Activated T-cell treated with anti-CD3 and anti-CD28 coated beads, Interleukin-2, amount 50 U/mL, for 4 hours (primary cell): Measurements from ENCODE around the gene TLNRD1. TPM values are rescaled to one million over a fixed set of nuclear protein-coding genes. Genes with fewer than 3 reads are reported as not detected.
A peak's percentile ranks its signal among the peaks of the same experiment; 100 is the strongest.

Source experiments
- ATAC-seq, 2 donors: fragments of 200-7000 bp; cut with Tn5 transposase; one replicate each; pipeline ENCODE4 v1.10.0; 2021
- DNase-seq: peaks from one replicate; pipeline ENCODE4 v3.0.0-alpha.2; 2020
- H3K27me3 Mint-ChIP-seq: one replicate; pipeline ENCODE4 v1.8.0; 2021; ENCODE audit warnings: low read depth, mixed read lengths
- H3K36me3 Mint-ChIP-seq: one replicate; pipeline ENCODE4 v1.8.0; 2022; ENCODE audit warnings: mixed read lengths; ENCODE audit not compliant: insufficient read depth
- H3K4me1 Mint-ChIP-seq: one replicate; pipeline ENCODE4 v1.8.0; 2021; ENCODE audit warnings: low read depth, mixed read lengths
- H3K4me3 Mint-ChIP-seq: one replicate; pipeline ENCODE4 v1.8.0; 2021; ENCODE audit warnings: mild to moderate bottlenecking, moderate library complexity, mixed read lengths
- H3K9me3 Mint-ChIP-seq: one replicate; pipeline ENCODE4 v1.8.0; 2021; ENCODE audit warnings: mixed read lengths
- total RNA-seq, 3 donors: library from RNA; stranded (reverse); gene quantifications; one replicate each; pipeline ENCODE4 v1.2.1, GENCODE V29; 2021

Gene TLNRD1
- total RNA-seq, 3 donors from 2014 or later = 42.6 to 46.5 (median 45.0) TPM

- H3K36me3 Mint-ChIP-seq = peaks cover 29% of the 10 kb centered on the region
Observed at GRCh38 chr15:80986487-80986886, 14.2 kb upstream of the TLNRD1 start.

GRCh38 chr15:80988148-80988796 lies 12.5 kb upstream of the TLNRD1 start:
- peaks cover 65% of the 10 kb centered on the region for H3K4me1 Mint-ChIP-seq
- H3K36me3 Mint-ChIP-seq = peaks cover 19% of the 10 kb centered on the region
- no peaks in the 10 kb centered on the region for H3K27me3 Mint-ChIP-seq
- no peak for ATAC-seq
- H3K9me3 Mint-ChIP-seq = no peaks in the 10 kb centered on the region
- H3K4me3 Mint-ChIP-seq = peak overlapping the region; percentile 99
- DNase-seq = no peak

More at GRCh38 chr15:80986487-80986886, 14.2 kb upstream of the TLNRD1 start:
- H3K27me3 Mint-ChIP-seq = no peaks in the 10 kb centered on the region
- no peak for DNase-seq
- no peak overlapping the region for H3K4me3 Mint-ChIP-seq
- peaks cover 68% of the 10 kb centered on the region for H3K4me1 Mint-ChIP-seq
- no peak for ATAC-seq
- no peaks in the 10 kb centered on the region for H3K9me3 Mint-ChIP-seq

GRCh38 chr15:80989081-80989517 lies 11.6 kb upstream of the TLNRD1 start:
- ATAC-seq (no peak), DNase-seq (no peak)
- H3K4me3 Mint-ChIP-seq = peak overlapping the region; percentile 99
- peaks cover 15% of the 10 kb centered on the region for H3K36me3 Mint-ChIP-seq
- H3K9me3 Mint-ChIP-seq = no peaks in the 10 kb centered on the region
- H3K27me3 Mint-ChIP-seq = no peaks in the 10 kb centered on the region
- H3K4me1 Mint-ChIP-seq = peaks cover 60% of the 10 kb centered on the region

GRCh38 chr15:80989518-80990478 lies 10.9 kb upstream of the TLNRD1 start, which contains the start of gene MESD:
MESD (minus strand) TSS chr15:80989819; CDS start chr15:80989791, 28 bp downstream.
- peak; percentile 98 for DNase-seq
- peaks cover 54% of the 10 kb centered on the region for H3K4me1 Mint-ChIP-seq
- peak within 1 kb of the TSS; percentile 99 for H3K4me3 Mint-ChIP-seq
- H3K27me3 Mint-ChIP-seq = no peaks in the 10 kb centered on the region
- peaks cover 11% of the 10 kb centered on the region for H3K36me3 Mint-ChIP-seq
- H3K9me3 Mint-ChIP-seq = no peaks in the 10 kb centered on the region
- ATAC-seq = peak; percentile 100

GRCh38 chr15:80990955-80991354 lies 9.8 kb upstream of the TLNRD1 start:
- no peaks in the 10 kb centered on the region for H3K27me3 Mint-ChIP-seq
- DNase-seq (no peak), ATAC-seq (no peak)
- peaks cover 46% of the 10 kb centered on the region for H3K4me1 Mint-ChIP-seq
- H3K4me3 Mint-ChIP-seq = no peak overlapping the region
- peaks cover 10% of the 10 kb centered on the region for H3K36me3 Mint-ChIP-seq
- H3K9me3 Mint-ChIP-seq = no peaks in the 10 kb centered on the region

GRCh38 chr15:80991421-80991820 lies 9.3 kb upstream of the TLNRD1 start:
- H3K36me3 Mint-ChIP-seq = peaks cover 7% of the 10 kb centered on the region
- H3K9me3 Mint-ChIP-seq = no peaks in the 10 kb centered on the region
- DNase-seq (no peak), ATAC-seq (no peak)
- no peak overlapping the region for H3K4me3 Mint-ChIP-seq
- H3K27me3 Mint-ChIP-seq = no peaks in the 10 kb centered on the region
- peaks cover 44% of the 10 kb centered on the region for H3K4me1 Mint-ChIP-seq

GRCh38 chr15:80992006-80992405 lies 8.7 kb upstream of the TLNRD1 start:
- Mint-ChIP-seq H3K36me3 (peaks cover 7% of the 10 kb centered on the region), H3K9me3 (peaks cover under 1% of the 10 kb centered on the region), H3K4me1 (peaks cover 38% of the 10 kb centered on the region), H3K4me3 (no peak overlapping the region), H3K27me3 (no peaks in the 10 kb centered on the region)
- DNase-seq (no peak), ATAC-seq (no peak)

GRCh38 chr15:80992441-80992840 lies 8.3 kb upstream of the TLNRD1 start:
- peaks cover 40% of the 10 kb centered on the region for H3K4me1 Mint-ChIP-seq
- H3K27me3 Mint-ChIP-seq = no peaks in the 10 kb centered on the region
- peaks cover 8% of the 10 kb centered on the region for H3K36me3 Mint-ChIP-seq
- ATAC-seq (no peak), DNase-seq (no peak)
- H3K4me3 Mint-ChIP-seq = no peak overlapping the region
- H3K9me3 Mint-ChIP-seq = peaks cover 5% of the 10 kb centered on the region

GRCh38 chr15:80996247-80996646 lies 4.5 kb upstream of the TLNRD1 start:
- Mint-ChIP-seq H3K4me1 (peaks cover 33% of the 10 kb centered on the region), H3K9me3 (peaks cover 6% of the 10 kb centered on the region), H3K36me3 (peaks cover 3% of the 10 kb centered on the region), H3K27me3 (no peaks in the 10 kb centered on the region), H3K4me3 (no peak overlapping the region)
- DNase-seq (no peak), ATAC-seq (no peak)

- no peaks in the 10 kb centered on the region for H3K27me3 Mint-ChIP-seq
- no peak for ATAC-seq
- no peak for DNase-seq
- H3K36me3 Mint-ChIP-seq = peaks cover 3% of the 10 kb centered on the region
- peaks cover 27% of the 10 kb centered on the region for H3K4me1 Mint-ChIP-seq
- no peak overlapping the region for H3K4me3 Mint-ChIP-seq
- H3K9me3 Mint-ChIP-seq = peaks cover 6% of the 10 kb centered on the region
Observed at GRCh38 chr15:80997692-80998091, 3.0 kb upstream of the TLNRD1 start.

- DNase-seq (no peak), ATAC-seq (no peak)
- Mint-ChIP-seq H3K9me3 (peaks cover 6% of the 10 kb centered on the region), H3K4me3 (no peak overlapping the region), H3K4me1 (peaks cover 28% of the 10 kb centered on the region), H3K36me3 (peaks cover 3% of the 10 kb centered on the region), H3K27me3 (no peaks in the 10 kb centered on the region)
Observed at GRCh38 chr15:80998251-80998650, 2.5 kb upstream of the TLNRD1 start.

- Mint-ChIP-seq H3K4me3 (peak overlapping the region; percentile 94), H3K9me3 (peaks cover 6% of the 10 kb centered on the region), H3K27me3 (no peaks in the 10 kb centered on the region), H3K4me1 (peaks cover 42% of the 10 kb centered on the region), H3K36me3 (peaks cover 11% of the 10 kb centered on the region)
- DNase-seq (peak; percentile 42), ATAC-seq (no peak)
Observed at GRCh38 chr15:80999623-81000036, 1.1 kb upstream of the TLNRD1 start.

- ATAC-seq = peak in 1 of 2 donors; percentile 2
- Mint-ChIP-seq H3K9me3 (peaks cover 6% of the 10 kb centered on the region), H3K4me1 (peaks cover 46% of the 10 kb centered on the region), H3K27me3 (no peaks in the 10 kb centered on the region), H3K36me3 (peaks cover 13% of the 10 kb centered on the region), H3K4me3 (peak overlapping the region; percentile 94)
- no peak for DNase-seq
Observed at GRCh38 chr15:81000144-81000623, 539 bp upstream of the TLNRD1 start.
